ENCODE measurements around the gene ARL6IP6. TPM values are rescaled to one million over a fixed set of nuclear protein-coding genes. Genes with fewer than 3 reads are reported as not detected.
"Not testable (repeated sequence)": the region's sequence is repeated elsewhere in the genome, so short reads cannot be mapped to it uniquely, and the experiment has no call there.

The ARL6IP6 gene
- total and polyA plus RNA-seq, 10 of the 15 experiments (the other 5 are each of a cell fraction or from before 2014, with no cell fraction given): 15.8 to 87.3 (median 28.4) TPM

- not testable (repeated sequence) for FAIRE-seq
Observed at GRCh38 chr2:152737509-152737908, 19.1 kb downstream of the ARL6IP6 start.

GRCh38 chr2:152738438-152738837, 20.0 kb downstream of the ARL6IP6 start:
- Histone ChIP-seq H3K36me3 (ENCODE audit: control insufficient read depth in 2 of 2, insufficient read depth in 2 of 2, low read length in 1 of 2) (peaks cover 3% of the 10 kb centered on the region in 2 experiments; a peak in 2 of 4 replicates), H3K9ac (ENCODE audit: control insufficient read depth, insufficient read depth, low read length) (no peak overlapping the region), H2AFZ (ENCODE audit: control insufficient read depth, low read depth, low read length) (no peak overlapping the region), H3K4me3 (no peak overlapping the region), H3K4me2 (ENCODE audit: control insufficient read depth, insufficient read depth) (no peak overlapping the region), H3K4me1 (ENCODE audit: control insufficient read depth, insufficient read depth, low read length) (no peaks in the 10 kb centered on the region), H4K20me1 (ENCODE audit: control insufficient read depth, insufficient read depth) (no peaks in the 10 kb centered on the region), H3K27ac (ENCODE audit: control insufficient read depth, insufficient read depth) (no peak overlapping the region), H3K27me3 (replicated peaks in 1 of 2; ENCODE audit: control insufficient read depth in 2 of 2, insufficient read depth in 2 of 2, low read length in 1 of 2) (no peaks in the 10 kb centered on the region), H3K9me3 (replicated peaks; ENCODE audit: control insufficient read depth, insufficient read depth, low read length) (no peaks in the 10 kb centered on the region; the same call in 2 of the 3 replicates), H3K79me2 (ENCODE audit: control insufficient read depth, insufficient read depth, low read length) (no peaks in the 10 kb centered on the region; the same call in 1 of the 2 replicates)
- in situ Hi-C loops (cut with MboI) (no loop called here), intact Hi-C loops (cut with micrococcal nuclease; ENCODE audit: unreplicated experiment) (no loop called here)
- ChIA-PET POLR2A (no interaction called here), SMC1A (ENCODE audit: uncharacterized antibody, unreplicated experiment) (no interaction called here), CTCF (interaction anchor here (0.6 to 1.2 kb wide), 3 partner anchors 9 to 68 kb away, joined by 3 to 4 read pairs (median 3); no protein-coding TSS in a partner anchor), RAD21 (ENCODE audit: unreplicated experiment) (no interaction called here)
- FAIRE-seq: no peak
- ATAC-seq: no peak
- DNase-seq (ENCODE audit: low read depth, low spot score): no peak
- BruUV-seq (replicated peaks): no TSS peak
- no peak for TF ChIP-seq ETV6 (conservative IDR thresholded peaks at IDR 0.05 in 1 of 2, IDR thresholded peaks at IDR 0.05 in 1 of 2; ENCODE audit: borderline replicate concordance in 1 of 2, low read depth in 1 of 2)
- no peak for TF ChIP-seq PML (IDR thresholded peaks at IDR 0.05; ENCODE audit: low read length)
- WGBS (ENCODE audit: insufficient coverage, insufficient replicate concordance, low lambda C conversion rate, missing lambda C conversion rate): 92% methylated on average over 2 of the region's 2 CpGs

More at GRCh38 chr2:152737509-152737908, 19.1 kb downstream of the ARL6IP6 start:
- H3K9me3 ChIP-seq (replicated peaks; ENCODE audit: control insufficient read depth, insufficient read depth, low read length); H3K4me3 ChIP-seq; H3K9ac ChIP-seq (ENCODE audit: control insufficient read depth, insufficient read depth, low read length); H3K4me2 ChIP-seq (ENCODE audit: control insufficient read depth, insufficient read depth); CTCF ChIA-PET; H4K20me1 ChIP-seq (ENCODE audit: control insufficient read depth, insufficient read depth); POLR2A ChIA-PET; H3K79me2 ChIP-seq (ENCODE audit: control insufficient read depth, insufficient read depth, low read length); SMC1A ChIA-PET (ENCODE audit: uncharacterized antibody, unreplicated experiment); RAD21 ChIA-PET (ENCODE audit: unreplicated experiment); DNase-seq (ENCODE audit: low read depth, low spot score); H3K4me1 ChIP-seq (ENCODE audit: control insufficient read depth, insufficient read depth, low read length); H3K36me3 ChIP-seq (ENCODE audit: control insufficient read depth in 2 of 2, insufficient read depth in 2 of 2, low read length in 1 of 2); in situ Hi-C loops (cut with MboI); H3K27ac ChIP-seq (ENCODE audit: control insufficient read depth, insufficient read depth); ATAC-seq; intact Hi-C loops (cut with micrococcal nuclease; ENCODE audit: unreplicated experiment); H3K27me3 ChIP-seq (replicated peaks in 1 of 2; ENCODE audit: control insufficient read depth in 2 of 2, insufficient read depth in 2 of 2, low read length in 1 of 2); H2AFZ ChIP-seq (ENCODE audit: control insufficient read depth, low read depth, low read length); BruUV-seq (replicated peaks): not testable (repeated sequence)
- 80% methylated on average over 1 of the region's 1 CpG for WGBS (ENCODE audit: insufficient coverage, insufficient replicate concordance, low lambda C conversion rate, missing lambda C conversion rate)

- H3K9me3 ChIP-seq (replicated peaks; ENCODE audit: control insufficient read depth, insufficient read depth, low read length); ATAC-seq; H3K4me1 ChIP-seq (ENCODE audit: control insufficient read depth, insufficient read depth, low read length); BruUV-seq (replicated peaks); H3K27me3 ChIP-seq (replicated peaks in 1 of 2; ENCODE audit: control insufficient read depth in 2 of 2, insufficient read depth in 2 of 2, low read length in 1 of 2); H3K79me2 ChIP-seq (ENCODE audit: control insufficient read depth, insufficient read depth, low read length); SMC1A ChIA-PET (ENCODE audit: uncharacterized antibody, unreplicated experiment); FAIRE-seq; H4K20me1 ChIP-seq (ENCODE audit: control insufficient read depth, insufficient read depth); DNase-seq (ENCODE audit: low read depth, low spot score); H3K4me2 ChIP-seq (ENCODE audit: control insufficient read depth, insufficient read depth); in situ Hi-C loops (cut with MboI); H3K27ac ChIP-seq (ENCODE audit: control insufficient read depth, insufficient read depth); H3K36me3 ChIP-seq (ENCODE audit: control insufficient read depth in 2 of 2, insufficient read depth in 2 of 2, low read length in 1 of 2); H3K9ac ChIP-seq (ENCODE audit: control insufficient read depth, insufficient read depth, low read length); RAD21 ChIA-PET (ENCODE audit: unreplicated experiment); H3K4me3 ChIP-seq; H2AFZ ChIP-seq (ENCODE audit: control insufficient read depth, low read depth, low read length); POLR2A ChIA-PET; intact Hi-C loops (cut with micrococcal nuclease; ENCODE audit: unreplicated experiment): not testable (repeated sequence)
- CTCF ChIA-PET: interaction anchor here (1.0 to 1.1 kb wide), 2 partner anchors 10 to 17 kb away, joined by 3 read pairs; no protein-coding TSS in a partner anchor
- WGBS (ENCODE audit: insufficient coverage, insufficient replicate concordance, low lambda C conversion rate, missing lambda C conversion rate): 42% methylated on average over 1 of the region's 1 CpG
Observed at GRCh38 chr2:152739705-152740104, 21.3 kb downstream of the ARL6IP6 start.
